Glutamatergic neuron (in vitro differentiated cells): ENCODE results near the gene CDK5RAP1. TPM values are rescaled to one million over a fixed set of nuclear protein-coding genes. Genes with fewer than 3 reads are reported as not detected.

Experiments used
- DNase-seq: peaks from one replicate; pipeline ENCODE4 v3.0.0; 2022
- H3K27ac Mint-ChIP-seq: one replicate; pipeline ENCODE4 v1.8.0; 2020; ENCODE audit warnings: mild to moderate bottlenecking, mixed read lengths, inconsistent platforms; ENCODE audit not compliant: unreplicated experiment
- H3K27me3 Mint-ChIP-seq: one replicate; pipeline ENCODE4 v1.8.0; 2020; ENCODE audit warnings: mild to moderate bottlenecking, moderate library complexity, mixed read lengths, inconsistent platforms; ENCODE audit not compliant: unreplicated experiment
- H3K36me3 Mint-ChIP-seq: one replicate; pipeline ENCODE4 v1.8.0; 2020; ENCODE audit warnings: mild to moderate bottlenecking, mixed read lengths, inconsistent platforms; ENCODE audit not compliant: unreplicated experiment
- H3K4me1 Mint-ChIP-seq: one replicate; pipeline ENCODE4 v1.8.0; 2020; ENCODE audit warnings: mild to moderate bottlenecking, low read depth, mixed read lengths, inconsistent platforms; ENCODE audit not compliant: unreplicated experiment
- H3K4me3 Mint-ChIP-seq: one replicate; pipeline ENCODE4 v1.8.0; 2020; ENCODE audit warnings: mild to moderate bottlenecking, mixed read lengths, inconsistent platforms; ENCODE audit not compliant: unreplicated experiment
- H3K9me3 Mint-ChIP-seq: one replicate; pipeline ENCODE4 v1.8.0; 2020; ENCODE audit warnings: mild to moderate bottlenecking, moderate library complexity, mixed read lengths, inconsistent platforms; ENCODE audit not compliant: unreplicated experiment
- CTCF ChIP-seq: fragments of 200-600 bp; sonication (generic); IDR thresholded peaks from one replicate; pipeline ENCODE4 v1.5.0; 2021; ENCODE audit not compliant: partially characterized antibody, unreplicated experiment
- total RNA-seq: library from RNA; stranded (reverse); fragmentation: NEBNext Ultra II Directional; extraction: Animal tissue kit (Norgen Biotek cat#: 25700); gene quantifications from one replicate; pipeline ENCODE4 v1.2.1, GENCODE V29; 2021; ENCODE audit not compliant: unreplicated experiment

The CDK5RAP1 gene
- total RNA-seq, 1 donor from 2014 or later: 30.9 TPM

- Mint-ChIP-seq H3K9me3 (peaks cover 3% of the 10 kb centered on the region), H3K4me1 (peaks cover 3% of the 10 kb centered on the region), H3K36me3 (no peaks in the 10 kb centered on the region), H3K4me3 (no peak overlapping the region), H3K27me3 (peaks cover 6% of the 10 kb centered on the region), H3K27ac (no peak overlapping the region)
- no peak for TF ChIP-seq CTCF
- DNase-seq: no peak
Observed at GRCh38 chr20:33322456-33322855, 78.9 kb downstream of the CDK5RAP1 start.

GRCh38 chr20:33320006-33320405 lies 81.3 kb downstream of the CDK5RAP1 start:
- DNase-seq: no peak

GRCh38 chr20:33318096-33318429 lies 83.3 kb downstream of the CDK5RAP1 start:
- Mint-ChIP-seq H3K9me3 (peaks cover 5% of the 10 kb centered on the region), H3K4me1 (peaks cover 3% of the 10 kb centered on the region), H3K36me3 (no peaks in the 10 kb centered on the region), H3K27ac (no peak overlapping the region), H3K27me3 (peaks cover 4% of the 10 kb centered on the region), H3K4me3 (no peak overlapping the region)
- TF ChIP-seq CTCF: no peak
- DNase-seq: no peak

More at GRCh38 chr20:33320006-33320405, 81.3 kb downstream of the CDK5RAP1 start:
- Mint-ChIP-seq H3K4me1 (peaks cover 3% of the 10 kb centered on the region), H3K9me3 (peaks cover 5% of the 10 kb centered on the region), H3K27me3 (peaks cover 4% of the 10 kb centered on the region), H3K4me3 (no peak overlapping the region), H3K27ac (no peak overlapping the region), H3K36me3 (no peaks in the 10 kb centered on the region)
- TF ChIP-seq CTCF: no peak

GRCh38 chr20:33317424-33318095 lies 83.8 kb downstream of the CDK5RAP1 start:
- no peaks in the 10 kb centered on the region for H3K36me3 Mint-ChIP-seq
- TF ChIP-seq CTCF: no peak
- H3K9me3 Mint-ChIP-seq: peaks cover 4% of the 10 kb centered on the region
- peaks cover 3% of the 10 kb centered on the region for H3K4me1 Mint-ChIP-seq
- H3K27ac Mint-ChIP-seq: peak overlapping the region; percentile 39
- no peak for DNase-seq
- H3K4me3 Mint-ChIP-seq: no peak overlapping the region
- peaks cover 2% of the 10 kb centered on the region for H3K27me3 Mint-ChIP-seq

GRCh38 chr20:33316958-33317357 lies 84.4 kb downstream of the CDK5RAP1 start:
- H3K9me3 Mint-ChIP-seq: peaks cover 4% of the 10 kb centered on the region
- peaks cover 4% of the 10 kb centered on the region for H3K4me1 Mint-ChIP-seq
- DNase-seq: no peak
- H3K27ac Mint-ChIP-seq: peak overlapping the region; percentile 73
- peaks cover 2% of the 10 kb centered on the region for H3K27me3 Mint-ChIP-seq
- H3K4me3 Mint-ChIP-seq: no peak overlapping the region
- no peaks in the 10 kb centered on the region for H3K36me3 Mint-ChIP-seq
- no peak for TF ChIP-seq CTCF
